ENCODE measurements around the gene ARHGAP4.

ARHGAP4 gene

DNA sequence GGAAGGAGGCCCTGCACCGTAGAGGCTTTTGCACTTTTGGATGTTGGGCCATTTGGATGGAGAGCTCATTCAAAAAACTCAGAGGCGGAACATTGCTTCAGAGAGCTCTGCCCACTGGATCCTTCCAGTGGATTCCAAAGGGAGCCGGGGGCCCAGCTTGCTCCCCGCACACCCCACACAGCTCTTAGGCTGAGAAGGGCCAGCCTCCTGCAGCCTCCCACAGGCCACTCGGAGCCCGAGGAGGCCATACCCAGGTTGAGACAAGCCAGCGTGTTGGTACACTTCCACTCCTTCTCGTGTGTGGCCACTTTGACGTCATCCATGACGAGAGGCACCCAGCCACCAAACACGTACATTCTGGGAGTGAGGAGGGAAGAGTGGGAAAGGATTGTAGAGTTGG lies 35.2 kb upstream of the ARHGAP4 start:
- DNase-seq = no peak

DNA sequence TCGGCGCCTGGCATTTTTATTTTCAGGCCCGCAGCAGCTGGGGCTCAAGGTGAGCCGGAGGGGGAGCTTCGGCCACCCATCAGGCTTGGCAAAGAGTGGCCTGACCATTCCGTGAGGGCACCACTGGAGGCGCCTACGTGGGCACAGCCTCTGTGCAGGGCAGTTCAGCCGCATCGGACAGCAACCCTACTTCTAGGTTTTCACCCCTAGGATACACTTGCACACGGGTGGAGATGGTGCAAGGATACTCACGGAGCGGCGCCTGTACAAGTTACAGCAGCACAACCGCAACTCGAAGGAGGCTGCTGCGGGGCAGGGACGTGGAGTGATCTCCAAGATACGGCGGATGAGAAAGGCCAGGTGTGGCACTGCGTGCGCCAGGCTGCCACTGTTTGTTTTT lies 34.7 kb upstream of the ARHGAP4 start:
- no peak for DNase-seq

DNA sequence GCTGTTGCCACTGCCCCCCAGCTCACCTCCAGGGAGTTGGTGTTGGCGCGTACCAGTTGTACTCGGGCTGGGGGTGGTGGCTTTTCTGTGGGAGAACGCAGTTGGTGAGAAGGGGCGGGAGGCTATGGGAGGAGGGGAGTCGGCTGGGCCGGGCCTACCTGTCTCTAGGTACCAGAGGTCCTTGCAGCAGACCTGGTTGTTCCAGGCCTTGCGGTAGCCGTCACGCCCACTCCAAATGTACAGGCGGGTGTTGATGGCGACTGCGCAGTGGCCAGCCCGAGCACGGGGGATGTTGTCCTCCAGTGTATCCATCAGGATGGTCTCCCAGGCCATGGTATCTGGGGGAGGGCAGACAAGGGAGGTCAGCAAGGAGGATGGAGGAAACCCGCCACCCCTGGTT lies 34.0 kb upstream of the ARHGAP4 start:
- no peak for DNase-seq

DNA sequence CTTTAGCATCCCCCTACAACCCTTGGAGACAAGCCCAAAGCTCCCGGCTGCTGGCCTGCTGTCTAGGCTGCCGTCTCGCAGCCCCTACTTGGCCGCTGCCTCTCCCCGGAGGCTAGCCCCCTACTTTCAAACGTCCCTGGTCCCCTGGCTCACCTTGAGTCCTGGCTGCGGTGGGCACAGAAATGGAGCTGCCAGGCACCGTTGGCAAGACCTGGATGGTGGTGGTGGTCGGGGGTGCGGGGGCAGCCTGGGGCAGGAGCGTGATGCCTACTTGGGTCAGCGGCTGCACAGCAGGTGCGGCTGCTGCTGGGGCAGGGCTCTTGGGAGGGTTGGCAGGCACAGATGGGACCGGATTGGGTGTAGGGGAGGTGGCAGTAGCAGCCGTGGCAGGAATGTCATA lies 33.6 kb upstream of the ARHGAP4 start:
- no peak for DNase-seq

DNA sequence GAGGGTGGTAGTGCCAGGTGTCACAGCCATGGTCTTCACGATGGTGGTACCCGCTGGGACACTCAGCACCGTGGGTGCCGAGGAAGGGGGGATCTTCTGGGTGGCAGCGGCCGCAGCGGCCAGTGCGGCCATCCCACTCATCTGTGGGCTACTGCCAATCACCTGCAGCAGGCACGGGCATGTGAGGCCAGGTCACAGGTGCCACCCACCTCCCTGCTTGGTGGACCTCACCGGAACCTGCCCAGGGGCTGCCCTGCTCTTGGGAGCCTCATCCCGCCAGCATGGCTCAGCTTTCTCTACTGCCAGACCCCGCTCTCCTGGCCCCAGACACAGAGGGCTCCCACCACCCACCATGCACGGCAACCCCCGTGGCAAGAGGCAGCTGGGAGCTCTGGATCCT lies 32.5 kb upstream of the ARHGAP4 start:
- DNase-seq = no peak

DNA sequence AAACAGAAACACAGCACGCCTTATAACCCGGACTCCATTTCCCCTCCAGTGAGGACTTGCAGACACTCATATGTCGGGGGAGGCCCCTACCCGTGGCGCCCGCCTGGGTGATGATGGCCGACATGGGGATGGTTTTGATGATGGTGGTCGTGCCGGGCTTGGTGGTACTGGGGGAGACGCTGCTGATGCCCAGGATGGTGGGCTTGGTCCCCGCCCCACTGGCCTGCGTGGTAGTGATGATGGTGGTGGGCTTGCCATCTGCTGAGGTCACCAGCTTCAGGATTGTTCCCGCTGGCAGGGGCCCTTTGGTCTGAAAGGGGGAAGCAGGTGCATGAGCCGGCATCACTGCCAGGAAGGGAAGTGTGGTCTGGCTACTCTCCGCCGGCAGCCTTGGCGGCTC lies 31.2 kb upstream of the ARHGAP4 start:
- DNase-seq = no peak

DNA sequence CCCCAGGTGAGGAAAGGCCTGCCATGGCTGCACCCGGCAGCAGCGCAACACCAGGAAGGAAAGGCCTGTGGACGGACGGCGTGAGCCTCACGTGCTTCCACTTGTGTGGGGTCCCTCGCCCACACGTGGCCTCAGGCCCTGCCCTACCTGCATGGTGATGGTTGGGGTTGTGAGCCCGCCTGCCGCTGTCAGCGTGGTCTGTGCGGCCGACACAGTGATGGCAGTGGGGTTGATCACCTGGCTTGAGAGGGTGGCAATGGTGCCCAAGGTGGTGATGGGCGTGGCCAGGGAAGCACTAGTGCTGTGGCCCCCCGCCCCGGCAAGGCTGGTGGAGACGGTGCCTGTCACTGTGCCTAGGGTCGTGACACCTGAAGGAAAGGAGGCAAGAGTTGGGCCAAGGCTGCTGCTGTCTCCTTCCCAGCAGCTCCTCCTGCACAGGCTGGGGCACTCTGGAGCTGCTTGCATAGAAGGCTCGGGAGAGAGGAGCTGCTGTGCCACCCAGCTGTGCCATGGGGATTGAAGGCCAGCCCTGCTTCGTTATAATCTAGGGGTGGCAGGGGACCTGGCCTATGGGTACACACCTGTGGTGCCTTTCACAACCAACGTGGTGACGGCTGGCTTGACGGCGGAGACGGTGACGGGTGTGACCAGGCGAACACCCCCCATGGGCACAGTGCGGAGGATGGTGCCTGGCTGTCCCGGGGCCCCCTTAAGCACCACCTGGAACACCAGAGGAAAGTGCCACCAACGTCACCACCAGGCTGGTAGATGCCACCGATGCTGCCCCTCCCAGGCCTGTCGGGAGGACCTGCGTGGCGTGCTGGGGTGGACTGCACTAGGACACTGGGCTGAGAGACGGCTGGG lies 30.2 kb upstream of the ARHGAP4 start:
- DNase-seq = no peak

DNA sequence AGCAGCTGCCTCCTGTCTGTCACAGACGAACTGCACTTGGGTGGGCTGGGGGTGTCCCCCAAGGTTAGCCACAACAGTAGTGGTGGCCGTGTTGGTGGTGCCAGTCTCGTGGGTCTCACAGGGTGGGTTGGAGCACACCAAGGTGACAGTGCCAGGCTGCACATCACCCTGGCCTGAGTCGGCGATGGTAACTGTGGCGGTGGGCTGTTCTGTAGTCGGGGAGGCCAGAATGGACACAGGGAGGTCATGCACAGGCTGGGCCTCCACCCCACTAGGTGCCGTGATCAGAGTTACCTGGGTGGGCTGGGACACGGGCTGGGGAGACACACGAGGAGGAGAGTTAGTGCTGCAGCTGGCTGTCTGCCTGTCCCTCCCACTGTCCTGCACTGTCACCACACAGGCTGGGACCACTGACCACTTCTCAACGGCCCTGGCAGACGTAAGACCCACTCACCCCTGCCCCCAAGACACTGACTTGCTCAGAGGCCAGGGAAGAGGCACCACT lies 29.2 kb upstream of the ARHGAP4 start:
- DNase-seq = no peak

DNA sequence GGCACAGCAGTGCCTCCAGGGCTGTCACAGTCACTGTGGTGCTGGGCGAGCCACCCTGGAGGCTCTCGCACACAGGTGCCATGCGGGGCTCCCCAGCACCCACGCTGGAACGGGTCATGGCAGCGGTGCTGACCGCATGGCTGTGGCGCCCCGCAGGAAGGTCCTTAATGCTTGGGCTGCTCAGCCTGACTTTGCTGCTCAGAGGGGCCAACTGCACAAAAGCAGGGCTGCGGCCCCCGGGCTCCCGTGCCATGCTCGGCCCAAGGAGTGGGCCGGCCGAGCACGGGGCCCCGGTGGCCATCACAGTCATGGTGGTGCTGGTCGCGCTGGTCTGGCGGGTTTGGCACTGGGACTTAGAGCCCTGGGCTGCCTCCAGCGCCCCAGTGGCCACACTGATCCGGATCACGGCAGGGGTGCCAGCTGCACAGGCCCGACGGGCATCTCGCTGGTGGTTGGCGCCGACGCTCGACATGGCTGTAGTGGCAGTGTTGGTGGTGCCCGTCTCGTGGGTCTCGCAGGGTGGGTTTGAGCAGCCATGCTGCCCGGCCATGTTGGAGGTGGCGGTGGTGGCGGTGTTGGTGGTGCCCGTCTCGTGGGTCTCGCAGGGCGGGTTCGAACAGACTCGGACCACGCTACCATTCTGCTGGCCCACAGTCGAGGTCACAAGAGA lies 28.6 kb upstream of the ARHGAP4 start:
- no peak for DNase-seq

DNA sequence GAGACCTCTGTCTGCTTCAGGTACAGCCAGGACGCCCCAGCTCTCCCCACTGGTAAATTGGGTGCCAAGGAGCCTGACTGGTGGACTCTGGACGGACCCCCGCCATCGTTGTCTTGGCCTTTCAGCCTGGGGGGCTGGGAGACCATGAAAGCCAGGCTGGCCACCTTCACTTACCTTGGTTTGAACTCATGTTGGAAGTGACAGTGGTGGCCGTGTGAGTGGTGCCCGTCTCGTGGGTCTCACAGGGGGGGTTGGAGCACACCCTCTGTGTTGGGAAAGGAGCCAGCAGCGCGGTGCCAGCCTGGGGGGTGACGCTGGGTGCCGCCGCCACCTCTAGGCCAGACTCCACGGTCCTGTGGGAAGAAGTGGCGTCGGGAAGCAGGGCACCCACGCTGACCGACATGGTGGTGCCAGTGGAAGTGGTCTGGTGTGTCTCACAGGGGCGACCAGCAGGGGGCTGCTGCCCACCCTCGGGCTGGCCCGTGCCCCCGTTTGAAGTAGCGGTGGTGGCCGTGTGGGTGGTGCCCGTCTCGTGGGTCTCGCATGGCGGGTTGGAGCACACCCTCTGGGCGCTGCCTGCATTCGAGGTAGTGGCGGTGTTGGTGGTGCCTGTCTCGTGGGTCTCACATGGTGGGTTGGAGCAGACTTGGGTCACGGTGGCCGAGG lies 28.0 kb upstream of the ARHGAP4 start:
- DNase-seq = no peak

DNA sequence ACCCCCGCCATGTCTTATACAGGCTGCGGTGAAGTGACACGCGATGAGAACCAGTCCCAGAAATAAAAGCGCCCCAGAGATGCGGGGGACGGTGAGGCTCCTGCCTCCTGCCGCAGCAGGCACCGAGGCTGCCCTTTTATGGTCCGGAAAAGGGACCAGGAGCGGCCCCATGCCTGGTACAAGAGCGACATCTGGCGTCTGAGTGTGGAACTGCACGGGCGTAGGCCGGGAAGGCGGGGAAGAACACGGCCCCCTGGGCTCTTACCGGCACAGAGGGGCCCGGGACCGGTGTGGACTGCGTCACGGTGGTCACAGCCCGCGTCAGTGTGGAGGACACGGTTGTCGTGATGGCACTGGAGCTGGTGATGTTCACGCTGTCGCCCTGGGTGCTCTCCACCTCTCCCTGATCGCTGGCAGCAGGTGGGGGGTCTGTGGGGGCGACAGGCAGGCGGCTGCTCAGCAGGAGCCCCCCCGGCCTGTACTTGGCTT lies 27.3 kb upstream of the ARHGAP4 start:
- peak; percentile 74 for DNase-seq

DNA sequence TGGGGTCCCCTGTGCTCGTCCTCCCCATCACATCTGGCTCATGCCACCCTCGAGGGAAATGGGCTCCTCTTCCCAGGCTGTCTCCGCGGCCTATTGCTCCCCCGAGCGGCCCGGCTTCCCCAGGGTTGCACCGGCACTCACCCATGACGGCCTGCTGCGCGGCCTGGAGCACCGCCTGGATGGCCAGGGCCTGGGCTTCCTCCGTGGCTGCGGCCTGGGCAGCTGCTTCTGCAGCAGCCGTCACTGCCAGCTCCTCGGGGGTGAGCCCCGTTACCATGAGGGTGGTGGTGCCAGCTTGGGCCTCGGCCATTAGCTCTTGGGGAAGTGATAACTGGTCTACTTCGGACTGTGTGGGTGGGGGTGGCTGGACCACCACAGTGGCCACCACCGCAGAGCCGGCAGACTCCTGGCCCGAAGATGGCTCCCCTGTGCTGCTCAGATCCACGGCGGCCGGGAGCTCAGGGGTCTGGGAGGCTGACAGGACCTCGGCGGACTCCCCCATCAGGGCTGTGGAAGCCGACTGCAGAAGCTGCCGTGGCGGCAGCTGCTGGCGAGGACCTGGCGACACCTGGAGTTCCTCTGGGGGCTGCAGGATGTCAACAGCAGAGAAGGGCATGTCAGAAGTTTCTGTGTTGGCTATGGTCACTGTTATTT lies 26.4 kb upstream of the ARHGAP4 start:
- no peak for DNase-seq

DNA sequence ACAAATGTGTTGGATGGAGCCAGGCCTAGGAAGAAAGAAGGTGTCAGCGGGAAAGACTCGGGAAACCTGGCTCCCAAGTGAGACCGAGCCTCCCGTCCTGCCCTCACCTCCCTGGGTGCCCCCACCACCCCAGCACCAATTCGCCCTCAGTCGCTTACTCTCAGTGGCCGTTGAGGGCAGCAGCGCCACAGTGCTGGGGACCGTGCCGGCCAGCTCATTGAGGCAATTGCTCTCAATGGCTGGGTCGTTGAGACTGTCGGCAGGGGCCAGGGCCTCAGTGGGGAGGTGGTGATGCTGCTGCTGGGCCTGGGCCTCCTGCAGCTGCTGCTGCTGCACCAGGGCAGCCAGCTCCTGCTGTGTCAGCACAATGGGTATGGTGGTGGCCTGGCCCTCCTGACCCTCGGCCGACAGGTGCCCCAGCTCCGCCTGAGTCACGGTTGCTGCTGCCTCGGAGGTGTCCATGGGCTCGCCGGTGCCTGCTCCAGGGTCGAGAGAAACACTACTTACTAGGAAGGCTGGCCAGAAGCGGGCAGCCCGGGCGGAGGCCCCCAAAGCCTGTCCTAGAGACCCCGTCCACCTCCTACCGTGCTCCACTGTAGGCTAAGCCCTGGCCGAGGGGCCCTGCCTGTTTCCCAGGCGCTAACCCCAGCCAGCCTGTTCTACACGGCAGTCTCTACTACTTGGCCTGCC lies 25.8 kb upstream of the ARHGAP4 start:
- no peak for DNase-seq

DNA sequence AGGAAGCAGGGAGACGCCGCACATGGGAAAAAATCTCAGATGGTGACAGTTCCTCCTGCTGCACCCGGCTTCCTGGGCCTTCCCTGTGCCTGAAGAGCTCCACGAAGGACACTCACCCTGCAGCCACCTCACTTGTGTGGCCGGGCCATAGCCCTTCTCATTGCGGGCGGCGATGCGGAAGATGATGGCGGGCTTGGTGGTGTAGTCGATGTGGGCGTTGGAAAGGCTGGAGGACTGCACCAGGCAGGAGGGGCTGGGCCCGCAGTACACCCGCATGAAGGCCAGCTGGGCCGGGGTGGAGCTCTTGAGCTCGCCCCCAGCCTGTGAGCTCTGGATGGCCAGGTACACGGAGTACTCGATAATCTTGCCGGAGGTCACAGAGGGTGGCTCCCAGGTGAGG lies 24.1 kb upstream of the ARHGAP4 start:
- no peak for DNase-seq

DNA sequence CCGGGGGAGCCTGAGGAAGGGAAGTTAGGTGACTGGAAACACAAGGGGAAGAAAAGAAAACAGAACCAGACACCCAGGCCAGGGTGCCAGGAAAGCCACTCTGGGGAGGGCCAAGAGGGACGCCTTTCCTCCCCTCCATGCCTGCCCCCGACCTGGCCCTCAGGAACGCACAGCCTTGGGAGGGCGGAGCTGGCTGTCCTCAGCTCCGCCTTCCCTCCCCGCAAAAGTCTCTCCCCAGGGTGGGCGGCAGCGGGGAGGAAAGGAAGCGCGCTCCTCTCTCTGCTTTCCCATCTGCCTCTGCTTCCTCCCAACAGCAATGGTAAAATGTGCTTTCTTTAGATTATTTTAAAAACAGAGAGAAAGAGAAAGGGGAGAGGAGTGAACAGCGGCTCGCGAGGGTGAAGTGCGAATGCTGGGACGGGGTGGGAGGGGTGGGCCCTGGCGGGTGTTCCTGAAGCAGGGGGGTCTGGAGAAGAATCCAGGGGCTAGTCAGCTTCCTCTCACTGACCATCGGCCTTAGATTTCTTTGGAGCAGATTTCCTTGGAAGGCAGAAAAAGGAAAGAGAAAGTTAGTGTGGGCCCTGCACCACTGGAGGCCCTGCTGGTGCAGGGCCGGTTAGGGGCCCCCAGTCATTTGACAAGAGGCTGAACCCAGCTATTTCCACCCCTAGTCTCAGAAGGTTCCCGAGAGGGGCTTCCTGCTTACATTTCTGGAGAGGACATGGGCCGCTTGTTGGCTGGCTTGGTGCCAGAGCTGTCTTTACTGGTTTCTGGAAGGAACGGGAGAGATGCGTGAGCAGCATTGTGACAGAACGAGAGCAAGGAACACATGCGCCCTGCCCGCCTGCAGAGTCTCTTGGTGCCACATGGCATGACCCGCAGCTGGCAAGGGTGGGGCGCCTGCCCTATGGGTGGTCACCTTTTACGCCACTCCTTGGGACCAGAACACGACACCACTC lies 23.1 kb upstream of the ARHGAP4 start:
- no peak for DNase-seq

DNA sequence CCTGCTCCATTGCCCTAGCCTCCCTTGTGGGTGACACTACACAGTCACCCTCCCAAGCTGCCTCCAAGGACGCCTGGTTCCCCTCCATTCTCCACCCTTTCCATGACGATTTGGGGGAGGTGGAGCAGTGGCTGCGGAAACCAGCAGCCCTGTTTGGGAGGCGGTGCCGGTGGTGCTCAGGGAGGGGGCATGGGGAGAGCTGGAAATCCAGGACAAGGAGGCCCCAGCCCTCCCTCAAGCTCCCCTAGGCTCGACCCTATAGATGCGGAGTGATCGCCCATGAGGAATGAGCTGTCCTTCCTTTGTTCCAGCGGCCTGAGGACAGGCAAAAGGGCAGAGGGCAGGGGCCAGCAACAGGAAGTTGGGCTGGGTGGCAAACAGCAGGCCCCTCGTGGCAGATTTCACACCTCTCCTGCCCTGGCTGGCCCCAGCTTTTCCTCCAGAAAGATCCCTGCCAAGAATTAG lies 22.0 kb upstream of the ARHGAP4 start:
- DNase-seq = no peak

DNA sequence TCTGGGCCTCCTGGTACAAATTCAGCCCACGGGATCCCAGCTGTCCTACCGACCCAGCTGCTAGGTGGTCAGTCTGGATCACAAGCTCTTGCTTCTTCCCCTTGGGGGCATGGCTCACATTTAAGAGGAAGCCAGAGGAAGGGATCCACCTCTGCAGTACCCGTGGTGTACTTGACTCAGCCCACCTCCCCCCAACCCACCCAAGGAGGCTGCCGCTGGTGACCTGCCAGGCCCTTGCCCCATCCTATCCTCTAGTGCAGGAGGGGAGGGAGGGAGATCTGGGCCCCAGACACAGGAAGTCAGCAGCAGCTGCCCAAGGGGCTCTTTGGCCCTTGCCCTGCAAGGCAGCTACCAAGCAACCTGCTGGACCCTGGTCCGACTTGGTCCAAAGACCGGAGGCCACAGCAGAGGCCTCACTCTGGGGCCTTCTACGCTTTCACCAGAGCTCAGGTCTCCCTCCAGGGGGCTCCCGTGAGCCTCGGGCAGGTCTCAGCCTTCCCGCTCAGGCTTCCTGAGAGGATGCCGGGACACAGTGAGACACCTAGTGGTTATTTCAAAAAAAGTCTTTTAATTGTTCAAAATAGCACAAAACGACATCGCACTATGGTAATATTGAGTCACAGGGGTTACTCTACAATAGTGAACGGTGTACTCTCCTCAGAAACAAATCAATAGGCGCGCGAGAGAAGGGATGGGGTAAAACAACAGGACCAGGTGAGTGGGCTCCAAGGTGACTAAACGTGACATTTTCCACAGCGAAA lies 21.1 kb upstream of the ARHGAP4 start:
- peak; percentile 83 for DNase-seq

DNA sequence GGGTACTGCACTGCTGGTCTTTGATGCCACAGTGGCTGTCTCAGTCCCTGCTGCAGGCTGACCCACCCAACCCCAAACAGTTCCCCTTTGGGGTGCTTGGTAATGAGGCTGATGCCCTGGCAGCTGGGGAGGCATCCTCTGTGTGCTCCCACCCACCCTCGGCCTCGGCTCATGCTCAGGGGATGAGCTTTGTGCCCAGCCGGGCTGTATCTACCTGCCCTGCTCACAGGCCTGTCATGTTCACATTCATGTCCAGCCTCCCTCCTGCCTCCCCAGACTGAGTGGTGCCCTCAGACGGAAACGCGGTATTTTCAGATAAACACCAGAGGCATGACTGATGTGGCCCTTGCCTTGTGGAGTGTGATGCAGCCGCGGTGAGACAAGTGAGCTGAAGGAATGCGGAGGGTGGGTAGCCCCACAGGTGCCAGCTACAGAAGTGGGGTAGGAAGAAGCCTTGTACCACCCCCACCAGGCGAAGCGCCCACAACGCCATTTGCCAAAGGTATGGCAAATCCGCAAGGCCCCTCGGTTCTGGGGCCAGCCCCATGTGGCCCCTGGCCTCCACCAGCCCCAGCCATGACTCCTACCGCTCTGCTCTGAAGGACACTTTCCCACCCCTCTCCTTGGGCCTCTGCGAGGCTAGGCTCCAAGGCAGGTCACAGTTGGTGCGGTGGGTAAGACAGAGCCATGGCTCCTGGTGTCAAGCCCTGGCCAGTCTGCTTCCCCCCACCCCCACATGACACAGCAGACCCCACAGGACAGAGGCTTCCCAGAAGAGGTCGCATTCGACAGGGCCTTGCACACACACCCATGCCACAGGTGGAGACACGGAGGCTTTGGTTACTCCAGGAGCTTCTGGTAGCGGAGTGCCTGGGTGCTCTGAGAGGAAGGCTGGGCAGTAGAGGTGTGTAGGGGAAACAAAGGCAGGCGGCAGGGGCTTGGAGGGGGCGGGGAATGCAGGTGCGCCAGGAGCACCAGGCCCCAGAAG lies 20.2 kb upstream of the ARHGAP4 start:
- no peak for DNase-seq

DNA sequence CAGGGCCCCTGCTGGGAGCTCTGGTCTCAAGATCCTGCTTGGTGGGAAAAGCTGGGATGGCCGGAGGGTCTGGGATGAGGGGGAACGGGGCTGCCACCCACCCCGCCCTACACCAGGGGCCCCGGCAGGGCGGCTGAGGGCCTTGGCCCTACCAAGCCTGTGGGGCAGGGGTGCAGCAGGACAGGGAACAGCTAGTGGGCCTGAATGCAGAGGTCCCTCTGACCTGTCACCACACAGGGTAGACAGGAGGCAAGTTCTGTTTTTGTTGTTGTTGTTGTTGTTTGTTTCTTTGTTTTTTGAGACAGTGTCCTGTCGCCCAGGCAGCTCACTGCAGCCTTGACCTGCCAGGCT lies 18.7 kb upstream of the ARHGAP4 start:
- DNase-seq = no peak

Measured in CD4-positive, alpha-beta T cell treated with Interleukin-15 for 1 hour (primary cell).